ENCODE data around the gene WNT7A.

The WNT7A gene

GRCh38 chr3:13827256-13827655, 52.6 kb downstream of the WNT7A start:
- DNase-seq (ENCODE audit: low read depth) = no peak

GRCh38 chr3:13826672-13827071, 53.2 kb downstream of the WNT7A start:
- no peak for DNase-seq (ENCODE audit: low read depth)

GRCh38 chr3:13825821-13826220, 54.0 kb downstream of the WNT7A start:
- DNase-seq (ENCODE audit: low read depth) = no peak

- DNase-seq (ENCODE audit: low read depth) = no peak
Observed at GRCh38 chr3:13825311-13825579, 54.6 kb downstream of the WNT7A start.

GRCh38 chr3:13824521-13825310, 55.2 kb downstream of the WNT7A start:
- no peak for DNase-seq (ENCODE audit: low read depth)

- no peak for DNase-seq (ENCODE audit: low read depth)
Observed at GRCh38 chr3:13823692-13824091, 56.2 kb downstream of the WNT7A start.

GRCh38 chr3:13822871-13823585, 56.8 kb downstream of the WNT7A start:
- DNase-seq (ENCODE audit: low read depth) = no peak

- DNase-seq (ENCODE audit: low read depth) = peak; percentile 3
Observed at GRCh38 chr3:13822042-13822441, 57.8 kb downstream of the WNT7A start.

GRCh38 chr3:13821126-13821525, 58.7 kb downstream of the WNT7A start:
- no peak for DNase-seq (ENCODE audit: low read depth)

- no peak for DNase-seq (ENCODE audit: low read depth)
Observed at GRCh38 chr3:13818919-13819318, 61.0 kb downstream of the WNT7A start.

GRCh38 chr3:13815088-13815683, 64.7 kb downstream of the WNT7A start:
- no peak for DNase-seq (ENCODE audit: low read depth)

GRCh38 chr3:13812034-13812471, 67.8 kb downstream of the WNT7A start:
- no peak for DNase-seq (ENCODE audit: low read depth)

- DNase-seq (ENCODE audit: low read depth) = no peak
Observed at GRCh38 chr3:13811614-13812013, 68.3 kb downstream of the WNT7A start.

GRCh38 chr3:13808550-13808949, 71.3 kb downstream of the WNT7A start:
- no peak for DNase-seq (ENCODE audit: low read depth)

GRCh38 chr3:13801361-13802204, 78.3 kb downstream of the WNT7A start:
- no peak for DNase-seq (ENCODE audit: low read depth)

- DNase-seq (ENCODE audit: low read depth) = no peak
Observed at GRCh38 chr3:13800064-13800463, 79.8 kb downstream of the WNT7A start.

- DNase-seq (ENCODE audit: low read depth) = no peak
Observed at GRCh38 chr3:13798401-13798800, 81.5 kb downstream of the WNT7A start.

GRCh38 chr3:13796701-13797460, 83.0 kb downstream of the WNT7A start:
- DNase-seq (ENCODE audit: low read depth) = no peak

- DNase-seq (ENCODE audit: low read depth) = no peak
Observed at GRCh38 chr3:13795816-13796215, 84.1 kb downstream of the WNT7A start.

GRCh38 chr3:13794322-13794721, 85.5 kb downstream of the WNT7A start:
- DNase-seq (ENCODE audit: low read depth) = no peak

GRCh38 chr3:13793451-13793850, 86.4 kb downstream of the WNT7A start:
- no peak for DNase-seq (ENCODE audit: low read depth)
